Coronary artery (tissue), 2 donors: ENCODE measurements around the gene CX3CR1.
A peak's percentile ranks its signal among the peaks of the same experiment; 100 is the strongest.

ENCODE experiments used
- DNase-seq: peaks from one replicate; pipeline ENCODE4 v3.0.0-alpha.2; 2017; ENCODE audit warnings: low spot score
- H3K27ac ChIP-seq, 2 donors: fragments of 200-600 bp; sonication (generic); one replicate each; pipeline ENCODE4 v1.5.1; 2016 to 2019
- H3K4me3 ChIP-seq: fragments of 200-600 bp; sonication (generic); 2 replicates; pipeline ENCODE4 v1.5.1; 2016; ENCODE audit warnings: mild to moderate bottlenecking, moderate library complexity
- CTCF ChIP-seq: fragments of 200-600 bp; sonication (generic); IDR thresholded peaks from one replicate; pipeline ENCODE4 v1.5.1; 2019; ENCODE audit warnings: antibody characterized with exemption

The CX3CR1 gene

GRCh38 chr3:39291903-39292329, 12.1 kb upstream of the CX3CR1 start:
- peak; percentile 83 for TF ChIP-seq CTCF
- Histone ChIP-seq H3K4me3 (no peak overlapping the region), H3K27ac (no peak overlapping the region)
- no peak for DNase-seq

- peak overlapping the region; percentile 48 to 65 for H3K27ac ChIP-seq
- TF ChIP-seq CTCF = no peak
- no peak for DNase-seq
These were observed 10.4 kb upstream of the CX3CR1 start for GRCh38 chr3:39290255-39290654.

GRCh38 chr3:39289107-39289506, 9.3 kb upstream of the CX3CR1 start:
- no peak for TF ChIP-seq CTCF
- peak overlapping the region in 1 of 2 donors; percentile 1 for H3K27ac ChIP-seq
- H3K4me3 ChIP-seq = no peak overlapping the region
- DNase-seq = no peak

More at GRCh38 chr3:39290255-39290654, 10.4 kb upstream of the CX3CR1 start:
- H3K4me3 ChIP-seq = no peak overlapping the region

GRCh38 chr3:39288300-39288808, 8.5 kb upstream of the CX3CR1 start:
- peak; percentile 60 for TF ChIP-seq CTCF
- Histone ChIP-seq H3K27ac (no peak overlapping the region), H3K4me3 (no peak overlapping the region)
- no peak for DNase-seq

DNA sequence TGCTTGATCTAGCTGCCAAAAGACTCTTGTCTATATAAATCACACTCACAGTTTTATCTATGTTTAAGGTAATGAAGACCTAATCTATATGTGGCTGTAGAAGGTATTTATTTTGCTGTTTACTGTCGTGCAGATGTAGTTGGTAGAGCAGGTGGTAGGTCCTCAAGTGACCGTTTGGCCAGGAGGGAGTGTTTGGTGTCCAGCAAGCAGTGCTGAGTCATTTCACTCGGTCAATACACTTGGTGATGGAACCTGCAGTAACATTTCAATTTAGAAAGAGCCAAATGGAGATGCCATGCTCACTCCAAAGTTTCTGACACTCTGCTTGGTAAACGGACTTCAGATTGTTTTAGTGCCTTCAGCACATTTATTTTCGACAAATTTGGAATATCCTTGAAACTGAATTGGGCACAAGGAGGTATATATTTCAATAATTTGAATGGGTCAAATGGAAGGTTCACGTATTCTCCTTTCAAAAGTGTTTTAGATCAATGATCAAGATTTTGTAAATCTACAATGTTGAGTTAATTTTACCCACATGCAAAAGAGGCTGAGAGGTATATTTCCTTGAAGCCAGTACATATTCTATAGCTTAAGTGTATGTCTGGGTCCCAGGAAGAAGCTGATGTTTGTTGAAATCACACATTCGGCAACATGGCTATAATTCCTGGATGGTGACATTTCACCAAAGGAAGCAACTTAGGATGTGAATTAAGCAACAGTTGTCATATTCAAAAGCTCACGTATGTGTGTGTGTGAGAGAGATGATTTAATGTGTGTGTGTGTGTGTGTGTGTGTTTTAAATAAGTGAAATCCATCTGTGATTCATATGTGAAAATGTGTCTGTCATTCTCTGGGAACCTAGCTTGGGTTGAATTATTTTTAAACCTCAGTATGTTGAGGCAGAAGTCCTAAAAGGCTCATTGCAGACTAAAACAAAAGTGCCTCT, 7.7 kb upstream of the CX3CR1 start:
- Histone ChIP-seq H3K27ac (no peak overlapping the region), H3K4me3 (no peak overlapping the region)
- no peak for DNase-seq
- no peak for TF ChIP-seq CTCF

GRCh38 chr3:39286771-39287170, 6.9 kb upstream of the CX3CR1 start:
- no peak for TF ChIP-seq CTCF
- no peak overlapping the region for H3K27ac ChIP-seq
- no peak for DNase-seq
- H3K4me3 ChIP-seq = no peak overlapping the region

DNA sequence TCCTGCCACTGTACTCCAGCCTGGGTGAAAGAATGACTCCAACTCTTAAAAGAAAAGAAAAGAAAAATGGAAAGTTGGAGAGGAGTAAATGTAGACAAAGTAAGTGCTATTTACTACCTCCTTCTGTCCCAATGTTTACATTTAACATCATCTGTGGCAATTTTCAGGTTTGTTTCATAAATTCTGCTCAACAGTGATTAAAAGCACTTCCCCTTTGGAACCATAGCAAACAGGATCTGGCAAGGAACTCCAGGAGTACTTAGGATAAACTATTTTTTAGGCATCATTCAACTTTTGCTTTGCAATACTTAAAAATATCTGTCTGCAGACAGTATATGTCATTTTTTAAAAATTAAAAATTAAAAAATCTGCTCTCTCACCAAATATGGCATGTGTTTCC, 5.5 kb upstream of the CX3CR1 start:
- DNase-seq = no peak
- Histone ChIP-seq H3K4me3 (no peak overlapping the region), H3K27ac (no peak overlapping the region)
- no peak for TF ChIP-seq CTCF
